Body of pancreas (tissue), 4 donors: ENCODE measurements around the gene SLC24A3.

Experiments used
- POLR2A ChIP-seq, 3 donors: fragments of 450-650 bp; IDR thresholded peaks; one replicate each; pipeline ENCODE4 v1.6.1; 2016; ENCODE audit warnings: antibody characterized with exemption in 3 of 3, mild to moderate bottlenecking in 2 of 3
- TF ChIP-seq, protein P1 (sequence below), 7 experiments: fragments of 450-650 bp in 4 of 7; fragments of 200-600 bp in 3 of 7; sonication (generic) in 3 of 7; IDR thresholded peaks; one replicate each; pipeline ENCODE4 v1.5.1; 2016 to 2019; ENCODE audit warnings: antibody characterized with exemption in 7 of 7

DNA sequence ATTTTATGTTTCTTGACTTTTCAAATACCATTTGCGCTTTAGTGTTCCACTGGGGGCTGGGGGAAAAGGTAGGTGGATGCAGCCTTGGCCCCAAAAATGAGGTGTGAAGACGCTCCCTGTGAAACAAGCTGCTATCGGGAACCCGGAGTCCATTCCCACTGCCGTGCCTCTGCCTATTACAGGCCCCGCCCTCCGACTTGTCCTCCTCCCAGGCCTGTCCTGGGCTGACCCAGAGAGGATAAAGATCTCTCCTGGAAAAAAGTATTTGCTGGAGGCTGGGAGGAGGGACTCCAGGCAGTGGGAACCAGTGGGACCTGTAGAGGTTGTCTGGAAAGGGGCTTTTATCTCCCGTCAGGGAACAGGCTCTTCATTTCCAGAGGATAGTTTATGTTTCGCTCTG is 215.0 kb downstream of the SLC24A3 start:
- TF ChIP-seq, protein P1, sequence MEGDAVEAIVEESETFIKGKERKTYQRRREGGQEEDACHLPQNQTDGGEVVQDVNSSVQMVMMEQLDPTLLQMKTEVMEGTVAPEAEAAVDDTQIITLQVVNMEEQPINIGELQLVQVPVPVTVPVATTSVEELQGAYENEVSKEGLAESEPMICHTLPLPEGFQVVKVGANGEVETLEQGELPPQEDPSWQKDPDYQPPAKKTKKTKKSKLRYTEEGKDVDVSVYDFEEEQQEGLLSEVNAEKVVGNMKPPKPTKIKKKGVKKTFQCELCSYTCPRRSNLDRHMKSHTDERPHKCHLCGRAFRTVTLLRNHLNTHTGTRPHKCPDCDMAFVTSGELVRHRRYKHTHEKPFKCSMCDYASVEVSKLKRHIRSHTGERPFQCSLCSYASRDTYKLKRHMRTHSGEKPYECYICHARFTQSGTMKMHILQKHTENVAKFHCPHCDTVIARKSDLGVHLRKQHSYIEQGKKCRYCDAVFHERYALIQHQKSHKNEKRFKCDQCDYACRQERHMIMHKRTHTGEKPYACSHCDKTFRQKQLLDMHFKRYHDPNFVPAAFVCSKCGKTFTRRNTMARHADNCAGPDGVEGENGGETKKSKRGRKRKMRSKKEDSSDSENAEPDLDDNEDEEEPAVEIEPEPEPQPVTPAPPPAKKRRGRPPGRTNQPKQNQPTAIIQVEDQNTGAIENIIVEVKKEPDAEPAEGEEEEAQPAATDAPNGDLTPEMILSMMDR (IDR thresholded peaks at IDR 0.05) = no peak
- no peak for TF ChIP-seq POLR2A (IDR thresholded peaks at IDR 0.05)
